ENCODE data around the gene TWIST2. TPM values are rescaled to one million over a fixed set of nuclear protein-coding genes. Genes with fewer than 3 reads are reported as not detected.
A peak's percentile ranks its signal among the peaks of the same experiment; 100 is the strongest.

TWIST2 gene
- total and polyA plus RNA-seq, 7 donors, result 0.92 to 92.2 (median 53.9) TPM

DNA sequence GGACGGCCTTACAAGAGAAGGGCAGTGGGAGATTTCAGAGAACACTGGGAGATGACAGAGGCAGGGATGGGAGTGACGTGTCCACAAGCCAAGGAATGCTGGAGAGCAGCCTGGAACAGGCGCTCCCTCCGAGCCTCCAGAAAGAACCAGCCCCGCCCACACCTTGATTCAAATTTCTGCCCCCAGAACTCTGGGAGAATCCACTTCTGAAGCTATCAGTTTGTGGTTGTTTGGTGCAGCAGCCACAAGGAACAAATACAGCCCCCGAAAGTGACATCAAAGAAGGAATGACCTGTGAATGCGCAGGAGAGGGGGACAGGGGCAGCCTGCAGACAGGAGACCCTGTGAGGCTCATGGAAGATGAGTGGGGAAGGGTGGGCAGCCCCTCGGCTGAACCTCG lies 67.3 kb downstream of the TWIST2 start:
- intact Hi-C loops (cut with DNase I), result no loop called here
- peaks cover 0 to 15% (median 0%) of the 10 kb centered on the region in 4 donors for H3K36me3 ChIP-seq
- peak; percentile 48 for DNase-seq
- TF ChIP-seq EP300 (IDR thresholded peaks at IDR 0.05), result no peak
- no peak for TF ChIP-seq POLR2AphosphoS5 (IDR thresholded peaks at IDR 0.05)
- TF ChIP-seq, protein P1, sequence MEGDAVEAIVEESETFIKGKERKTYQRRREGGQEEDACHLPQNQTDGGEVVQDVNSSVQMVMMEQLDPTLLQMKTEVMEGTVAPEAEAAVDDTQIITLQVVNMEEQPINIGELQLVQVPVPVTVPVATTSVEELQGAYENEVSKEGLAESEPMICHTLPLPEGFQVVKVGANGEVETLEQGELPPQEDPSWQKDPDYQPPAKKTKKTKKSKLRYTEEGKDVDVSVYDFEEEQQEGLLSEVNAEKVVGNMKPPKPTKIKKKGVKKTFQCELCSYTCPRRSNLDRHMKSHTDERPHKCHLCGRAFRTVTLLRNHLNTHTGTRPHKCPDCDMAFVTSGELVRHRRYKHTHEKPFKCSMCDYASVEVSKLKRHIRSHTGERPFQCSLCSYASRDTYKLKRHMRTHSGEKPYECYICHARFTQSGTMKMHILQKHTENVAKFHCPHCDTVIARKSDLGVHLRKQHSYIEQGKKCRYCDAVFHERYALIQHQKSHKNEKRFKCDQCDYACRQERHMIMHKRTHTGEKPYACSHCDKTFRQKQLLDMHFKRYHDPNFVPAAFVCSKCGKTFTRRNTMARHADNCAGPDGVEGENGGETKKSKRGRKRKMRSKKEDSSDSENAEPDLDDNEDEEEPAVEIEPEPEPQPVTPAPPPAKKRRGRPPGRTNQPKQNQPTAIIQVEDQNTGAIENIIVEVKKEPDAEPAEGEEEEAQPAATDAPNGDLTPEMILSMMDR (IDR thresholded peaks at IDR 0.05), result no peak
- TF ChIP-seq POLR2A (IDR thresholded peaks at IDR 0.05), result no peak
- H3K9me3 ChIP-seq, result no peaks in the 10 kb centered on the region
- H3K27me3 ChIP-seq, result no peaks in the 10 kb centered on the region
- WGBS, 2 donors, result 76 to 81% methylated on average over 9 of the region's 9 CpGs
- H3K4me3 ChIP-seq, result no peak overlapping the region
- no peak overlapping the region for H3K27ac ChIP-seq
- H3K4me1 ChIP-seq, result peaks cover 0 to 6% (median 3%) of the 10 kb centered on the region in 4 donors

DNA sequence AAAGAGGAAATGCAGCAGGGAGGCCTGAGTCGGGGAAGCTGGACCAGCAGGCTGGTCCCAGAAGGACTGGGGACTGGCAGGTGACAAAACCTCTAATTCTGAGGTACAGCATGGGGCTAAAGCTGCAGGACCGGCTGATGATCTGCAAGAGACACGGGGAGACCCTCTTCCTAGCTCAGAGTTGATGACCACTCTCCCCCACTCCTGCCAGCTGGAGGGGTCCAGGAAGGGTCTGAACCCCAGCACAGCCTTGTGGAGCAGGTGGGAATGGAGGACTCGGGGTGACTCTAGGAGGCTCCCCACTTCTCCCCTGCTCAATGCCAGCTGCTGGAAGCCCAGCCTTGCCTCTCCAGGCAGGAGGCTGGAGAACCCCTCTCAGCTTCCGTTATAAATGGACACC lies 67.7 kb downstream of the TWIST2 start:
- TF ChIP-seq, protein P1 (IDR thresholded peaks at IDR 0.05), result no peak
- TF ChIP-seq POLR2AphosphoS5 (IDR thresholded peaks at IDR 0.05) (no peak), EP300 (IDR thresholded peaks at IDR 0.05) (no peak), POLR2A (IDR thresholded peaks at IDR 0.05) (no peak)
- 79 to 82% methylated on average over 5 of the region's 5 CpGs for WGBS, 2 donors
- intact Hi-C loops (cut with DNase I), result no loop called here
- peak; percentile 52 for DNase-seq
- peaks cover 0 to 6% (median 3%) of the 10 kb centered on the region in 4 donors for H3K4me1 ChIP-seq
- H3K9me3 ChIP-seq, result no peaks in the 10 kb centered on the region
- no peak overlapping the region for H3K27ac ChIP-seq
- no peaks in the 10 kb centered on the region for H3K27me3 ChIP-seq
- H3K4me3 ChIP-seq, result no peak overlapping the region
- peaks cover 0 to 11% (median 0%) of the 10 kb centered on the region in 4 donors for H3K36me3 ChIP-seq

DNA sequence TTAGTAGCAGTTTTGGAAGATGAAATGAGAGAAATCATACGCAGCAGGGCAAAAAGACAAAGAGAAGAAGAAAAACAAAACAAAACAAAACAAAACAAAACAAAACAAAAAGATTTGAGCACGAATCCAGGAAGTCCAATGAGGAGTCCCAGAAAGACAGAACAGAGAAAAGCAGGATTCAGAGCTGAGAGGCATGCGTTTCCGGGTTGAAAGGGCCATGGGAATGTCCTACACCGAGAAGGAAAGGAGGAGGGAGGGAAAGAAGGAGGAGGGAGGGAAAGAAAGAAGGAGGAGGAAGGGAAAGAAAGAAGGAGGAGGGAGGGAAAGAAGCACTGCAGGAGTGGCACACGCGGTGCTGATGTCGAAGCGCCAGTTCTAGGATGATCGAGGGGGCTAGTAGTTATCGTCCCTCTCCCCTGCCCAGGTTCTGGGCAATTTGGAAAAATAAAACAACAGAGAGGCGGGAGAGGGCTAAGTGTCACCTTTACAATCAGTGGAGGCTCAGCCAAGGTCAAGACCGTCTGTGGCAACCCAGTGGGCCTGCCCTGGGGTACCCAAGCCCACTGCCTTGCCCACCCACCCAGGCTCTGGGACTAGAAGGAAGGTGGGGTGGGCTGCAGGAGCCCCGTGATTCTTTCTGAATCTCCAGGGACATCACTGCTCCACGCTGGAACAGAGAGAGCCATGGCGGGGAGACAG lies 68.4 kb downstream of the TWIST2 start:
- no peaks in the 10 kb centered on the region for H3K9me3 ChIP-seq
- H3K27ac ChIP-seq, result no peak overlapping the region
- no peak for TF ChIP-seq POLR2A (IDR thresholded peaks at IDR 0.05)
- TF ChIP-seq, protein P1 (IDR thresholded peaks at IDR 0.05), result no peak
- TF ChIP-seq EP300 (IDR thresholded peaks at IDR 0.05), result no peak
- no peak for TF ChIP-seq POLR2AphosphoS5 (IDR thresholded peaks at IDR 0.05)
- DNase-seq, result no peak
- H3K27me3 ChIP-seq, result no peaks in the 10 kb centered on the region
- H3K4me3 ChIP-seq, result no peak overlapping the region
- peaks cover 0 to 6% (median 3%) of the 10 kb centered on the region in 4 donors for H3K4me1 ChIP-seq
- intact Hi-C loops (cut with DNase I), result no loop called here
- WGBS, 2 donors, result 75 to 81% methylated on average over 16 of the region's 16 CpGs
- H3K36me3 ChIP-seq, result peaks cover 0 to 4% (median 0%) of the 10 kb centered on the region in 4 donors

DNA sequence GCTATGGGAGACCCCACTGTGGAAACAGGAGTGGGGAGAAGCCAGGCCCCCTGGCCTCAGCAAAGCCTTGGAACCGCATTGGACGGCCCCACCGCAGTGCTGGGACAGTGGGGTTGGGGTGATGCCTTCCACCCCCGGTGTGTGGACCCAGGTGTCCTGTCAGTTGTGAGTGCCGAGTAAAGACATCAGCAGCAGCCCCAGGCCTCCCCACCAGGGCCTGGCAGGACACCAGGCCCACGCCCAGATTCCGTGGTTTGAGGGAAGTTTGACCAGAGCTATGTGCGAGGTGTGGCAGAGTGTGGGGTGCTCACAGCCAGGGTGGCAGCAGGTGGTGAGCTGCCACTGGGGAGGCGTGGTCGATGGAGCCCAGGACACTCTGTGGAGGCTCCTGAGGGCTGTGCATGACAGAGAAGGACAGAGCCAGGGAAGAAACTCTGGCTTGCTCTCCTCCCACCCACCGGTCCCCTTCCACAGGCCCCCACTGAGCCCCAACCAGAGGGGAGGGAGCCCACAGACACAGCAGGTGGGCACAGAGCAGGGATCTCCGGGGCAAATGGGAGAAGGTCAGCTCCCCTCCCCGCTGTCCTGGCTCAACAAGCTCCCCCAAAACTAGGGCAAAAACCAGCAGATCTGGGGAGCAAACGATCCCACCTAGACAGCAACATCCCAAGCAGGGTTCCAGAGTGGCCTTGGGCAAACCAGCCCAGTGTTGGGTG lies 69.1 kb downstream of the TWIST2 start:
- intact Hi-C loops (cut with DNase I), result no loop called here
- WGBS, 2 donors, result 53 to 78% methylated on average over 14 of the region's 14 CpGs
- Histone ChIP-seq H3K27ac (no peak overlapping the region), H3K9me3 (no peaks in the 10 kb centered on the region), H3K4me1 (peaks cover 0 to 6% (median 3%) of the 10 kb centered on the region in 4 donors), H3K27me3 (no peaks in the 10 kb centered on the region), H3K4me3 (no peak overlapping the region), H3K36me3 (no peaks in the 10 kb centered on the region)
- DNase-seq, result peak; percentile 56
- TF ChIP-seq EP300 (IDR thresholded peaks at IDR 0.05), result no peak
- TF ChIP-seq POLR2AphosphoS5 (IDR thresholded peaks at IDR 0.05), result no peak
- TF ChIP-seq, protein P1 (IDR thresholded peaks at IDR 0.05), result no peak
- no peak for TF ChIP-seq POLR2A (IDR thresholded peaks at IDR 0.05)
